H1 (cell line): Measurements from ENCODE around the gene TOMM22. TPM values are rescaled to one million over a fixed set of nuclear protein-coding genes. Genes with fewer than 3 reads are reported as not detected.
A peak's percentile ranks its signal among the peaks of the same experiment; 100 is the strongest.

Source experiments
- CTCF ChIA-PET: fragments of 300-600 bp; sonication (Branson Sonifier 250); formaldehyde crosslinking; loops from one replicate; lab custom pipeline; 2021; ENCODE audit not compliant: partially characterized antibody; lab: Charles Lee
- POLR2A ChIA-PET: fragments of 300-600 bp; sonication (Branson Sonifier 250); formaldehyde crosslinking; loops from one replicate; lab custom pipeline; 2021; ENCODE audit warnings: inconsistent platforms; ENCODE audit not compliant: partially characterized antibody; lab: Charles Lee
- DNase-seq, 2 experiments: peaks; one replicate each; pipeline versions ENCODE4 v3.0.0 to v3.0.0-alpha.2; 2010 to 2022; ENCODE audit warnings: low spot score in 2 of 2, low read depth in 1 of 2, mixed read lengths in 1 of 2
- FAIRE-seq: peaks from 2 replicates; lab custom pipeline; 2011; peaks lifted over from hg19 to GRCh38; lab: Jason Lieb, UNC
- H2AFZ ChIP-seq: 2 replicates; pipeline ENCODE4 v1.8.1; 2012; ENCODE audit warnings: low read length, inconsistent platforms
- H2AK5ac ChIP-seq: 2 replicates; pipeline ENCODE4 v1.6.1; 2013; ENCODE audit warnings: low read depth, low read length
- H2BK120ac ChIP-seq: replicated peaks from 2 replicates; pipeline ENCODE3; 2013; ENCODE audit warnings: low read depth, low read length, inconsistent platforms
- H2BK12ac ChIP-seq: 2 replicates; pipeline ENCODE4 v1.6.1; 2013; ENCODE audit warnings: low read depth, low read length
- H2BK15ac ChIP-seq: 2 replicates; pipeline ENCODE4 v1.6.1; 2013; ENCODE audit warnings: low read length
- H2BK20ac ChIP-seq: 2 replicates; pipeline ENCODE4 v1.6.1; 2013; ENCODE audit warnings: low read length
- H2BK5ac ChIP-seq: 2 replicates; pipeline ENCODE4 v1.6.1; 2013; ENCODE audit warnings: low read depth, low read length
- H3K14ac ChIP-seq: 2 replicates; pipeline ENCODE4 v1.6.1; 2013; ENCODE audit warnings: inconsistent platforms; ENCODE audit not compliant: insufficient read length
- H3K18ac ChIP-seq: 2 replicates; pipeline ENCODE4 v1.6.1; 2013; ENCODE audit warnings: low read length; ENCODE audit errors: extremely low read depth
- H3K23ac ChIP-seq: 2 replicates; pipeline ENCODE4 v1.6.1; 2013; ENCODE audit warnings: inconsistent platforms; ENCODE audit not compliant: insufficient read length
- H3K23me2 ChIP-seq: 2 replicates; pipeline ENCODE4 v1.6.1; 2013; ENCODE audit warnings: low read depth, low read length
- H3K27ac ChIP-seq: 2 replicates; pipeline ENCODE4 v1.6.1; 2011; ENCODE audit warnings: low read depth, low read length, inconsistent platforms
- H3K27me3 ChIP-seq, 4 experiments: replicated peaks in 1 of 4; 1 replicate in 1 of 4; 2 replicates in 3 of 4; pipeline versions ENCODE4 v1.6.1 to v1.8.1; 2011 to 2013; ENCODE audit warnings: low read length in 3 of 4, mild to moderate bottlenecking in 3 of 4, inconsistent platforms in 2 of 4, mixed read lengths in 2 of 4, moderate library complexity in 1 of 4; ENCODE audit not compliant: control insufficient read depth in 3 of 4, insufficient read depth in 3 of 4; ENCODE audit errors: extremely low read depth in 1 of 4
- H3K36me3 ChIP-seq, 4 experiments: 2 replicates each; pipeline versions ENCODE4 v1.6.1 to v1.8.1; 2011 to 2013; ENCODE audit warnings: mild to moderate bottlenecking in 4 of 4, low read length in 3 of 4, moderate library complexity in 2 of 4, control low read depth in 1 of 4, inconsistent platforms in 1 of 4; ENCODE audit not compliant: insufficient read depth in 4 of 4, control insufficient read depth in 2 of 4
- H3K4ac ChIP-seq: replicated peaks from 2 replicates; pipeline ENCODE3; 2013; ENCODE audit warnings: low read length, low read depth, mixed read lengths, inconsistent platforms; ENCODE audit not compliant: insufficient read length
- H3K4me1 ChIP-seq, 4 experiments: replicated peaks in 1 of 4; 1 replicate in 1 of 4; 2 replicates in 3 of 4; pipeline versions ENCODE4 v1.6.1 to v1.8.1; 2011 to 2013; ENCODE audit warnings: low read length in 3 of 4, inconsistent platforms in 2 of 4, mixed read lengths in 1 of 4; ENCODE audit not compliant: insufficient read depth in 4 of 4, control insufficient read depth in 3 of 4
- H3K4me2 ChIP-seq, 2 experiments: 2 replicates each; pipeline versions ENCODE4 v1.6.1 to v1.8.1; 2011 to 2013; ENCODE audit warnings: low read depth in 2 of 2, low read length in 2 of 2, control low read depth in 1 of 2, inconsistent platforms in 1 of 2, mild to moderate bottlenecking in 1 of 2; ENCODE audit not compliant: insufficient read depth in 1 of 2
- H3K4me3 ChIP-seq, 4 experiments: fragments of 200-600, 300-600 bp in 1 of 4; sonication (generic), shearing (Covaris generic), sonication (Bioruptor Twin) in 1 of 4; 2 replicates each; pipeline versions ENCODE4 v1.5.1 to v1.8.1; 2011 to 2016; ENCODE audit warnings: low read length in 4 of 4, low read depth in 3 of 4, control low read depth in 2 of 4, inconsistent platforms in 2 of 4, mild to moderate bottlenecking in 2 of 4, mixed read lengths in 1 of 4, moderate library complexity in 1 of 4; ENCODE audit not compliant: insufficient read depth in 2 of 4; ENCODE audit errors: extremely low read depth in 1 of 4
- H3K56ac ChIP-seq: replicated peaks from 2 replicates; pipeline ENCODE3; 2013; ENCODE audit warnings: low read depth, mild to moderate bottlenecking, mixed read lengths, low read length, inconsistent platforms; ENCODE audit not compliant: insufficient read length
- H3K79me1 ChIP-seq: 2 replicates; pipeline ENCODE4 v1.6.1; 2013; ENCODE audit warnings: low read depth, low read length, control low read depth
- H3K79me2 ChIP-seq, 2 experiments: 2 replicates each; pipeline versions ENCODE4 v1.6.1 to v1.8.1; 2012 to 2013; ENCODE audit warnings: low read length in 2 of 2, mild to moderate bottlenecking in 2 of 2, inconsistent platforms in 1 of 2; ENCODE audit not compliant: insufficient read depth in 2 of 2, control insufficient read depth in 1 of 2
- H3K9ac ChIP-seq, 4 experiments: replicated peaks in 1 of 4; 1 replicate in 1 of 4; 2 replicates in 3 of 4; pipeline versions ENCODE4 v1.6.1 to v1.8.1; 2011 to 2013; ENCODE audit warnings: low read depth in 3 of 4, low read length in 3 of 4, control low read depth in 2 of 4, mild to moderate bottlenecking in 2 of 4, moderate library complexity in 2 of 4, inconsistent platforms in 1 of 4; ENCODE audit errors: extremely low read depth in 1 of 4
- H3K9me3 ChIP-seq, 2 experiments: 2 replicates each; pipeline versions ENCODE4 v1.6.1 to v1.8.1; 2012 to 2013; ENCODE audit warnings: mild to moderate bottlenecking in 2 of 2, moderate library complexity in 2 of 2, control low read depth in 1 of 2, inconsistent platforms in 1 of 2, low read depth in 1 of 2, low read length in 1 of 2, mixed read lengths in 1 of 2; ENCODE audit not compliant: insufficient read depth in 2 of 2
- H4K20me1 ChIP-seq, 2 experiments: replicated peaks in 1 of 2; 2 replicates each; pipeline versions ENCODE3 to v1.8.1; 2011 to 2013; ENCODE audit warnings: inconsistent platforms in 2 of 2, low read length in 2 of 2, mild to moderate bottlenecking in 1 of 2; ENCODE audit not compliant: insufficient read depth in 2 of 2, control insufficient read depth in 1 of 2
- H4K5ac ChIP-seq: 2 replicates; pipeline ENCODE4 v1.6.1; 2013; ENCODE audit warnings: low read length, low read depth, mixed read lengths, inconsistent platforms; ENCODE audit not compliant: insufficient read length
- H4K8ac ChIP-seq: 2 replicates; pipeline ENCODE4 v1.8.0; 2013; ENCODE audit warnings: mild to moderate bottlenecking, moderate library complexity, low read length, inconsistent platforms; ENCODE audit not compliant: insufficient read depth; ENCODE audit errors: extremely low read depth
- H4K91ac ChIP-seq: replicated peaks from 2 replicates; pipeline ENCODE3; 2013; ENCODE audit warnings: low read length, mixed read lengths, inconsistent platforms; ENCODE audit not compliant: insufficient read length
- ATF2 ChIP-seq: IDR thresholded peaks from 2 replicates; pipeline ENCODE4 v1.6.1; 2012; ENCODE audit warnings: low read length, inconsistent platforms
- CBX5 ChIP-seq: fragments of 300-800, 300-1000 bp; sonication (generic); IDR thresholded peaks from 2 replicates; pipeline ENCODE4 v1.7.1; 2016; ENCODE audit warnings: antibody characterized with exemption, low read length, low read depth
- HDAC2 ChIP-seq, 2 experiments: fragments of 300-600 bp in 1 of 2; sonication (generic) in 1 of 2; IDR thresholded peaks; 2 replicates each; pipeline ENCODE4 v1.6.1; 2011 to 2012; ENCODE audit warnings: low read depth in 2 of 2, low read length in 2 of 2, mild to moderate bottlenecking in 2 of 2, moderate library complexity in 2 of 2, borderline replicate concordance in 1 of 2, inconsistent platforms in 1 of 2
- KDM5A ChIP-seq: fragments of 200-600 bp; IDR thresholded peaks from 2 replicates; pipeline ENCODE4 v1.7.1; 2012; ENCODE audit warnings: mild to moderate bottlenecking, low read length, inconsistent platforms, mixed read lengths
- PHF8 ChIP-seq: fragments of 200-600 bp; sonication (generic); conservative IDR thresholded peaks from 2 replicates; pipeline ENCODE4 v1.7.1; 2012; ENCODE audit warnings: low read depth, mild to moderate bottlenecking, inconsistent platforms, low read length, moderate library complexity
- POLR2AphosphoS5 ChIP-seq: IDR thresholded peaks from 2 replicates; pipeline ENCODE4 v1.6.1; 2011; ENCODE audit warnings: low read depth, low read length
- WGBS, 2 experiments: shearing (Covaris generic) in 1 of 2; methylation state at CpG; one replicate each; pipeline versions ENCODE4 v1.1.6 to v1.1.7; 2013 to 2015; ENCODE audit warnings: low lambda C conversion rate in 2 of 2, mixed read lengths in 2 of 2, inconsistent platforms in 1 of 2, low coverage in 1 of 2, missing lambda C conversion rate in 1 of 2; ENCODE audit not compliant: insufficient replicate concordance in 2 of 2, insufficient coverage in 1 of 2, insufficient read length in 1 of 2; ENCODE audit errors: extremely low coverage in 1 of 2, missing lambda C conversion rate in 1 of 2; 5-methylcytosine and 5-hydroxymethylcytosine counted together
- polyA plus RNA-seq, 7 experiments: library from polyadenylated mRNA; depleted of rRNA in 3 of 7; stranded (reverse) in 5 of 7; unstranded in 2 of 7; fragments of >200 nt in 5 of 7; fragments of 200-250 nt in 2 of 7; gene quantifications; 1 replicate in 5 of 7; 2 replicates in 1 of 7; 4 replicates in 1 of 7; pipeline versions ENCODE4 v1.2.1 to v1.2.3, GENCODE V29; 2011 to 2013; ENCODE audit warnings: missing spikeins in 2 of 7, mixed read lengths in 2 of 7
- total RNA-seq: library from RNA; stranded (reverse); fragmentation: NEBNext Ultra II Directional; extraction: Animal tissue kit (Norgen Biotek cat#: 25700); gene quantifications from 2 replicates; pipeline ENCODE4 v1.2.1, GENCODE V29; 2021

TOMM22 gene
- total and polyA plus RNA-seq, 2 of the 8 experiments (the other 6 are each of a cell fraction or from before 2014, with no cell fraction given) = 84.0 to 125 TPM

GRCh38 chr22:38707346-38707745 is 25.6 kb downstream of the TOMM22 start:
- no peaks in the 10 kb centered on the region for H3K9me3 ChIP-seq
- ChIA-PET CTCF (interaction anchor here (0.6 to 3.3 kb wide), 5 partner anchors 15 to 221 kb away, joined by 3 to 19 read pairs (median 3); partner anchors contain the start of gene TOMM22), POLR2A (interaction anchor here (0.8 to 5.6 kb wide), 5 partner anchors 9 to 26 kb away, joined by 3 to 39 read pairs (median 7); partner anchors contain the start of gene TOMM22)
- peak overlapping the region in 1 of 4 experiments; percentile 44; a peak in 1 of 7 replicates for H3K9ac ChIP-seq
- no peak overlapping the region for H3K23ac ChIP-seq
- H2BK20ac ChIP-seq = no peak overlapping the region
- no peak for DNase-seq
- H4K20me1 ChIP-seq = peaks cover 19% of the 10 kb centered on the region in 2 experiments
- H2BK120ac ChIP-seq = no peak overlapping the region
- H3K27me3 ChIP-seq = no peaks in the 10 kb centered on the region
- TF ChIP-seq CBX5 = no peak
- no peak for TF ChIP-seq ATF2
- no peak for TF ChIP-seq POLR2AphosphoS5
- no peak for TF ChIP-seq PHF8
- TF ChIP-seq HDAC2 (IDR thresholded peaks at IDR 0.05; ENCODE audit: borderline replicate concordance in 1 of 2, low read depth in 2 of 2, low read length in 2 of 2) = no peak
- no peak for TF ChIP-seq KDM5A
- FAIRE-seq = no peak
- no peak overlapping the region for H3K27ac ChIP-seq
- H2AFZ ChIP-seq = no peak overlapping the region
- H3K36me3 ChIP-seq = peaks cover 0 to 14% (median 6%) of the 10 kb centered on the region in 4 experiments; a peak in 4 of 8 replicates
- H3K4ac ChIP-seq = no peak overlapping the region
- H2BK12ac ChIP-seq = no peak overlapping the region
- H3K56ac ChIP-seq = no peak overlapping the region
- peaks cover 11 to 17% (median 13%) of the 10 kb centered on the region in 4 experiments; a peak in 6 of 7 replicates for H3K4me1 ChIP-seq
- WGBS, 2 experiments = 88% methylated on average over 2 of the region's 2 CpGs; no CpG with 5 or more reads in 1 of the 2 experiments
- peaks cover 7% of the 10 kb centered on the region for H3K23me2 ChIP-seq
- peak overlapping the region; percentile 82 to 95 (median 90); a peak in 5 of 8 replicates for H3K4me3 ChIP-seq
- no peak overlapping the region for H3K18ac ChIP-seq
- peaks cover 26 to 62% of the 10 kb centered on the region in 2 experiments for H3K79me2 ChIP-seq
- peaks cover 4% of the 10 kb centered on the region; the same call in 1 of the 2 replicates for H3K79me1 ChIP-seq
- no peak overlapping the region for H4K5ac ChIP-seq
- no peak overlapping the region for H2AK5ac ChIP-seq
- no peak overlapping the region for H2BK15ac ChIP-seq
- no peak overlapping the region for H2BK5ac ChIP-seq
- H3K14ac ChIP-seq = no peak overlapping the region
- H3K4me2 ChIP-seq = peak overlapping the region; percentile 82 to 88
- no peak overlapping the region for H4K8ac ChIP-seq
- H4K91ac ChIP-seq = no peak overlapping the region
